Stimulated activated CD8-positive, alpha-beta memory T cell treated with anti-CD3 and anti-CD28 coated beads, Interleukin-4, amount 100 ng/mL, for 48 hours (primary cell): ENCODE data around the gene MCTP1.
"Not testable (repeated sequence)": the region's sequence is repeated elsewhere in the genome, so short reads cannot be mapped to it uniquely, and the experiment has no call there.

ENCODE experiments used
- DNase-seq: peaks from one replicate; pipeline ENCODE4 v3.0.0-alpha.2; 2020

MCTP1 gene

GRCh38 chr5:95022967-95023695, 261.8 kb downstream of the MCTP1 start:
- DNase-seq, result no peak

- no peak for DNase-seq
These were observed 264.5 kb downstream of the MCTP1 start for GRCh38 chr5:95020345-95020744.

GRCh38 chr5:95018946-95019345, 265.9 kb downstream of the MCTP1 start:
- DNase-seq, result no peak

GRCh38 chr5:95018511-95018910, 266.4 kb downstream of the MCTP1 start:
- no peak for DNase-seq

GRCh38 chr5:95009812-95010211, 275.1 kb downstream of the MCTP1 start:
- no peak for DNase-seq

GRCh38 chr5:95007921-95008597, 276.8 kb downstream of the MCTP1 start:
- DNase-seq, result no peak

GRCh38 chr5:95005811-95006210, 279.1 kb downstream of the MCTP1 start:
- no peak for DNase-seq

GRCh38 chr5:94998670-94999069, 286.2 kb downstream of the MCTP1 start:
- no peak for DNase-seq

- not testable (repeated sequence) for DNase-seq
These were observed 290.4 kb downstream of the MCTP1 start for GRCh38 chr5:94994537-94994936.

GRCh38 chr5:94993491-94993890, 291.4 kb downstream of the MCTP1 start:
- DNase-seq, result no peak

GRCh38 chr5:94992325-94992724, 292.6 kb downstream of the MCTP1 start:
- no peak for DNase-seq

GRCh38 chr5:94983861-94984535, 300.9 kb downstream of the MCTP1 start:
- DNase-seq, result no peak

GRCh38 chr5:94977437-94977836, 307.5 kb downstream of the MCTP1 start:
- DNase-seq, result no peak

GRCh38 chr5:94976853-94977252, 308.0 kb downstream of the MCTP1 start:
- no peak for DNase-seq

GRCh38 chr5:94972268-94972667, 312.6 kb downstream of the MCTP1 start:
- no peak for DNase-seq

GRCh38 chr5:94969174-94969573, 315.7 kb downstream of the MCTP1 start:
- no peak for DNase-seq

- no peak for DNase-seq
These were observed 316.3 kb downstream of the MCTP1 start for GRCh38 chr5:94968507-94969095.

GRCh38 chr5:94967525-94967924, 317.4 kb downstream of the MCTP1 start:
- no peak for DNase-seq

- not testable (repeated sequence) for DNase-seq
These were observed 325.6 kb downstream of the MCTP1 start for GRCh38 chr5:94959279-94959678.

- no peak for DNase-seq
These were observed 339.2 kb downstream of the MCTP1 start for GRCh38 chr5:94945656-94946055.

GRCh38 chr5:94944160-94944559, 340.7 kb downstream of the MCTP1 start:
- no peak for DNase-seq

GRCh38 chr5:94941122-94941755, 343.7 kb downstream of the MCTP1 start:
- no peak for DNase-seq

- no peak for DNase-seq
These were observed 352.6 kb downstream of the MCTP1 start for GRCh38 chr5:94932259-94932658.
